GM19463 (cell line): Measurements from ENCODE around the gene NOX3.
"Not testable (repeated sequence)": the region's sequence is repeated elsewhere in the genome, so short reads cannot be mapped to it uniquely, and the experiment has no call there.

ENCODE experiments used
- ATAC-seq: cut with Tn5 transposase; IDR thresholded peaks from one replicate; pipeline ENCODE4 v1.9.1; 2021; ENCODE audit warnings: mild to moderate bottlenecking, moderate library complexity; ENCODE audit not compliant: unreplicated experiment

NOX3 gene

GRCh38 chr6:155455766-155456165 is at the start of gene NOX3:
Gene NOX3 (minus strand): TSS chr6:155455839. CDS start chr6:155455800, 39 bp downstream.
- ATAC-seq = no peak

GRCh38 chr6:155504848-155505607 is 49.4 kb upstream of the NOX3 start:
- no peak for ATAC-seq

- ATAC-seq = no peak
Measured at GRCh38 chr6:155502393-155502792, 46.8 kb upstream of the NOX3 start.

GRCh38 chr6:155499574-155499973 is 43.9 kb upstream of the NOX3 start:
- no peak for ATAC-seq

GRCh38 chr6:155498370-155498769 is 42.7 kb upstream of the NOX3 start:
- ATAC-seq = no peak

- ATAC-seq = no peak
Measured at GRCh38 chr6:155497273-155497672, 41.6 kb upstream of the NOX3 start.

- ATAC-seq = no peak
Measured at GRCh38 chr6:155495011-155495768, 39.6 kb upstream of the NOX3 start.

- peak; percentile 93 for ATAC-seq
Measured at GRCh38 chr6:155493694-155494143, 38.1 kb upstream of the NOX3 start.

- ATAC-seq = peak; percentile 18
Measured at GRCh38 chr6:155493026-155493693, 37.5 kb upstream of the NOX3 start.

- no peak for ATAC-seq
Measured at GRCh38 chr6:155492061-155492735, 36.6 kb upstream of the NOX3 start.

- no peak for ATAC-seq
Measured at GRCh38 chr6:155491421-155491820, 35.8 kb upstream of the NOX3 start.

GRCh38 chr6:155488197-155488596 is 32.6 kb upstream of the NOX3 start:
- not testable (repeated sequence) for ATAC-seq

- no peak for ATAC-seq
Measured at GRCh38 chr6:155487371-155488130, 31.9 kb upstream of the NOX3 start.

- ATAC-seq = no peak
Measured at GRCh38 chr6:155486721-155487294, 31.2 kb upstream of the NOX3 start.

GRCh38 chr6:155485756-155486155 is 30.1 kb upstream of the NOX3 start:
- no peak for ATAC-seq

GRCh38 chr6:155483858-155484257 is 28.2 kb upstream of the NOX3 start:
- ATAC-seq = no peak

GRCh38 chr6:155481215-155481614 is 25.6 kb upstream of the NOX3 start:
- no peak for ATAC-seq

GRCh38 chr6:155473741-155474140 is 18.1 kb upstream of the NOX3 start:
- no peak for ATAC-seq

- no peak for ATAC-seq
Measured at GRCh38 chr6:155472886-155473285, 17.2 kb upstream of the NOX3 start.
